ENCODE data around the gene SFSWAP. TPM values are rescaled to one million over a fixed set of nuclear protein-coding genes. Genes with fewer than 3 reads are reported as not detected.

SFSWAP gene
- total RNA-seq, 2 donors from 2014 or later: 31.6 to 45.8 TPM

DNA sequence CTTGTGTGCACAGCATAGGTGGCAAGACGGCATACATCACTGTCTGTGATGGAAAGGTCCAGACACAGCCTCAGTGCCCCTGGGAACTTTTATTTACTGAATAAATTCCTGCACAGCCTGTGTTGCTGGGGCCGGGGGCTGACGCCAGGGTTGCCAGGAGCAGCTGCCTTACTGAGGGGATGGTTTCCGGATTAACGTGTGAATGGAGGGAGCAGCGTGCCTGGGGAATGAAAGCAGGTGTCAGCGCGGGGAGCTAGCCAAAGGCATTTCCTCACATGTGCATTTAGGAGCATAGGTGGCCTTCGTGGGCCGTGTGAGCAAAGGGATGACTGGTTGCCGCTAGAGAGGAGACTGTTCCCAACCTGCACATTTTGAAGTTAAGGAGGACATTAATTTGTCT is 41.6 kb downstream of the SFSWAP start:
- Histone ChIP-seq H3K9me3 (no peaks in the 10 kb centered on the region), H3K27me3 (no peaks in the 10 kb centered on the region), H3K27ac (no peak overlapping the region), H3K36me3 (replicated peaks in 1 of 2; ENCODE audit: insufficient read depth in 1 of 2, low read depth in 2 of 2) (peaks cover 9 to 40% of the 10 kb centered on the region in 2 donors), H3K4me1 (no peaks in the 10 kb centered on the region), H3K4me3 (no peak overlapping the region)
- ATAC-seq (no peak), DNase-seq (no peak)
- intact Hi-C loops (cut with DNase I): no loop called here
- TF ChIP-seq, protein P1, sequence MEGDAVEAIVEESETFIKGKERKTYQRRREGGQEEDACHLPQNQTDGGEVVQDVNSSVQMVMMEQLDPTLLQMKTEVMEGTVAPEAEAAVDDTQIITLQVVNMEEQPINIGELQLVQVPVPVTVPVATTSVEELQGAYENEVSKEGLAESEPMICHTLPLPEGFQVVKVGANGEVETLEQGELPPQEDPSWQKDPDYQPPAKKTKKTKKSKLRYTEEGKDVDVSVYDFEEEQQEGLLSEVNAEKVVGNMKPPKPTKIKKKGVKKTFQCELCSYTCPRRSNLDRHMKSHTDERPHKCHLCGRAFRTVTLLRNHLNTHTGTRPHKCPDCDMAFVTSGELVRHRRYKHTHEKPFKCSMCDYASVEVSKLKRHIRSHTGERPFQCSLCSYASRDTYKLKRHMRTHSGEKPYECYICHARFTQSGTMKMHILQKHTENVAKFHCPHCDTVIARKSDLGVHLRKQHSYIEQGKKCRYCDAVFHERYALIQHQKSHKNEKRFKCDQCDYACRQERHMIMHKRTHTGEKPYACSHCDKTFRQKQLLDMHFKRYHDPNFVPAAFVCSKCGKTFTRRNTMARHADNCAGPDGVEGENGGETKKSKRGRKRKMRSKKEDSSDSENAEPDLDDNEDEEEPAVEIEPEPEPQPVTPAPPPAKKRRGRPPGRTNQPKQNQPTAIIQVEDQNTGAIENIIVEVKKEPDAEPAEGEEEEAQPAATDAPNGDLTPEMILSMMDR (IDR thresholded peaks at IDR 0.05): no peak
- 83 to 84% methylated on average over 11 of the region's 11 CpGs for WGBS, 2 donors

DNA sequence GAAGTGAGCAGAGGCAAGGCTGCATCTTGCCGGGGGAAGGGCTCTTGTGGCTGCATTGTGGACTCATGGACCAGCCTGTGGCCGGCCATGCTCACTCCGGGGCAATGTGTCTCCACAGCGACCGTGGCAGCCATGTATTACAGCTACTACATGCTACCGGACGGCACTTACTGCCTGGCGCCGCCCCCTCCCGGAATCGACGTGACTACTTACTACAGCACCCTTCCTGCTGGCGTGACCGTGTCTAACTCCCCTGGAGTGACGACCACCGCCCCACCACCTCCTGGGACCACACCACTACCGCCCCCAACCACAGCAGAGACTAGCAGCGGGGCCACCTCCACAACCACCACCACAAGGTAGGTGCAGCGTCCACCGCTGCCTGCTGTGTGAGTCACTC is 42.1 kb downstream of the SFSWAP start:
- no peak overlapping the region for H3K27ac ChIP-seq
- intact Hi-C loops (cut with DNase I): no loop called here
- peaks cover 10 to 46% of the 10 kb centered on the region in 2 donors for H3K36me3 ChIP-seq (replicated peaks in 1 of 2; ENCODE audit: insufficient read depth in 1 of 2, low read depth in 2 of 2)
- 93 to 95% methylated on average over 20 of the region's 20 CpGs for WGBS, 2 donors
- no peaks in the 10 kb centered on the region for H3K27me3 ChIP-seq
- ATAC-seq: no peak
- H3K9me3 ChIP-seq: no peaks in the 10 kb centered on the region
- no peak for DNase-seq
- H3K4me1 ChIP-seq: no peaks in the 10 kb centered on the region
- TF ChIP-seq POLR2A (IDR thresholded peaks at IDR 0.05): no peak
- TF ChIP-seq, protein P1 (IDR thresholded peaks at IDR 0.05): no peak
- no peak overlapping the region for H3K4me3 ChIP-seq

DNA sequence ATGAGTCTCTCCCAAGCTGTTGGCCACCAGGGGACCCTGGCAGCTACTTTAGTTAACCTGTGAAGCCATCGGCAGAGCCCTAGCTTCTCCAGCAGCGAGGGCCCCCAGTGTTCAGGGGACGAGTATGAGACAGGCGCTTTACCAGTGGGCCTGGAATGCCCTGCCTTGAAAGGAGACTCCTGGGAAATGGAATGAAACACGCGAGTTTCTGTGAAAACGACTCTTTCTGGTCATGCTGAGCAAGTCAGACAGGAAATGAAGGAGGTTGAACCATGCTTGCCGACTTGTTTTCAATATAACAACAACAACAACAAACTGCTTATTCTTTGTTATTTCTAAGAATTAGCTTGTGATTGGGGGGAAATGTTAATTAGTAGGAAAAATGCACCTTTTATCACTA is 42.9 kb downstream of the SFSWAP start:
- H3K36me3 ChIP-seq (replicated peaks in 1 of 2; ENCODE audit: insufficient read depth in 1 of 2, low read depth in 2 of 2): peaks cover 12 to 49% of the 10 kb centered on the region in 2 donors
- H3K4me3 ChIP-seq: no peak overlapping the region
- H3K27me3 ChIP-seq: no peaks in the 10 kb centered on the region
- H3K9me3 ChIP-seq: no peaks in the 10 kb centered on the region
- intact Hi-C loops (cut with DNase I): no loop called here
- ATAC-seq (no peak), DNase-seq (no peak)
- no peaks in the 10 kb centered on the region for H3K4me1 ChIP-seq
- TF ChIP-seq, protein P1 (IDR thresholded peaks at IDR 0.05): no peak
- no peak for TF ChIP-seq POLR2A (IDR thresholded peaks at IDR 0.05)
- WGBS, 2 donors: 95 to 96% methylated on average over 8 of the region's 8 CpGs
- no peak overlapping the region for H3K27ac ChIP-seq

DNA sequence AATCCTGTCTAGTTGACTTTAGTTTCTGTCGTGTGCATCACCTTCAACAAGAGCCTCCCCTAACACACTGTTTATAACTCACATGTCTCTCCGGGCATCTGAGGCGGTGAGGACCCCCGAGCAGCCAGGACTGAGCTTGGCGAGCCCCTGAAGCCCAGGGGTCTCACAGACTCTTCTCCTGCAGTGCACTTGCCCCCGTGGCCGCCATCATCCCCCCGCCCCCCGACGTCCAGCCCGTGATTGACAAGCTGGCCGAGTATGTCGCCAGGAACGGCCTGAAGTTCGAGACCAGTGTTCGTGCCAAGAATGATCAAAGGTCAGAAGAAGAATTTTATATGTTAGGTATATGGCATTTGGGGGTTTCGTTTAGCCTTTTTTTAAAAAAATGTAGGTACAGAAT is 43.3 kb downstream of the SFSWAP start:
- no peak overlapping the region for H3K4me3 ChIP-seq
- WGBS, 2 donors: 93% methylated on average over 17 of the region's 17 CpGs
- H3K36me3 ChIP-seq (replicated peaks in 1 of 2; ENCODE audit: insufficient read depth in 1 of 2, low read depth in 2 of 2): peaks cover 12 to 51% of the 10 kb centered on the region in 2 donors
- no peaks in the 10 kb centered on the region for H3K27me3 ChIP-seq
- no peaks in the 10 kb centered on the region for H3K4me1 ChIP-seq
- no peak overlapping the region for H3K27ac ChIP-seq
- TF ChIP-seq, protein P1 (IDR thresholded peaks at IDR 0.05): no peak
- no peak for TF ChIP-seq POLR2A (IDR thresholded peaks at IDR 0.05)
- ATAC-seq (no peak), DNase-seq (no peak)
- no peaks in the 10 kb centered on the region for H3K9me3 ChIP-seq
- intact Hi-C loops (cut with DNase I): no loop called here

DNA sequence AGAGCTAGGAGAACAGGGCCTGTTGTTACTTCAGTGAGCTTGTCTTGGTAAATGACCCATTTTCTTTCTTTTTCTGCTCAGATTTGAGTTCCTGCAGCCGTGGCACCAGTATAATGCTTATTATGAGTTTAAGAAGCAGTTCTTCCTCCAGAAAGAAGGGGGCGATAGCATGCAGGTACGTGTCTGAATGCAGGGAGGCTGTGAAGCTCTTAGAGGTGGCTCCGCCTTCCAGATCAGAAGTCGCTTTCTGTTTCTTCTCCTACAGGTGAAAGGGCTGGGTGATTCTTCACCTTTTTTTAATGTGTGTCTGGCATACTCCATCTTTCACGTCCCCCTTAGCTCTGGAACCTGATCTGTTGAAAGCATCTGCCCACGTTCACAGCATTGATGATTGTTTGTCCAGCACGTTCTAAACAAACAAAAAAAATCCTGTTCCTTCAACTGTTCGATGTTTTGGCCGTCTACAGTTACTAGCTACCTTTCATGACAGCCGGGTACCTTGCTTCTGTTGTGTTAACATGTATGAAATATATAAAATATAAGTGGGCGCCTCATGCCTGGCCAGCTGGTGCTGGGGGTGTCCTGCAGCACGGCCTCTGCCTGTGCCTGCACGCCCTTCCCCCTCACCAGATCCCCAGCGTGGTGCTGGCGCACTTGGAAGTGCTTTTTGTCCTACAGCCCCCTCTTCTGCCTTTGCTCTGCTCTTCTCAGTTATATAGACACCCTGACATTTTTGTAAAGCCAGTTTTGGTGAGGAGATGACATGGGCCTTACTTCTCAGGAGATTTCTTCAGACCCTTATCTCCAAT is 44.6 kb downstream of the SFSWAP start:
- WGBS, 2 donors: 82 to 86% methylated on average over 16 of the region's 16 CpGs
- ATAC-seq: no peak
- no peak for DNase-seq

More for the DNA sequence above, 44.6 kb downstream of the SFSWAP start:
- H3K27me3 ChIP-seq: no peaks in the 10 kb centered on the region
- H3K36me3 ChIP-seq (replicated peaks in 1 of 2; ENCODE audit: insufficient read depth in 1 of 2, low read depth in 2 of 2): peaks cover 12 to 52% of the 10 kb centered on the region in 2 donors
- H3K4me3 ChIP-seq: no peak overlapping the region
- intact Hi-C loops (cut with DNase I): no loop called here
- no peak for TF ChIP-seq POLR2A (IDR thresholded peaks at IDR 0.05)
- TF ChIP-seq, protein P1 (IDR thresholded peaks at IDR 0.05): peak in 3 of 7 experiments; percentile 11 to 16 (median 12)
- no peak overlapping the region for H3K27ac ChIP-seq
- no peaks in the 10 kb centered on the region for H3K4me1 ChIP-seq
- H3K9me3 ChIP-seq: no peaks in the 10 kb centered on the region
